ENCODE measurements around the gene UPK1A.

DNA sequence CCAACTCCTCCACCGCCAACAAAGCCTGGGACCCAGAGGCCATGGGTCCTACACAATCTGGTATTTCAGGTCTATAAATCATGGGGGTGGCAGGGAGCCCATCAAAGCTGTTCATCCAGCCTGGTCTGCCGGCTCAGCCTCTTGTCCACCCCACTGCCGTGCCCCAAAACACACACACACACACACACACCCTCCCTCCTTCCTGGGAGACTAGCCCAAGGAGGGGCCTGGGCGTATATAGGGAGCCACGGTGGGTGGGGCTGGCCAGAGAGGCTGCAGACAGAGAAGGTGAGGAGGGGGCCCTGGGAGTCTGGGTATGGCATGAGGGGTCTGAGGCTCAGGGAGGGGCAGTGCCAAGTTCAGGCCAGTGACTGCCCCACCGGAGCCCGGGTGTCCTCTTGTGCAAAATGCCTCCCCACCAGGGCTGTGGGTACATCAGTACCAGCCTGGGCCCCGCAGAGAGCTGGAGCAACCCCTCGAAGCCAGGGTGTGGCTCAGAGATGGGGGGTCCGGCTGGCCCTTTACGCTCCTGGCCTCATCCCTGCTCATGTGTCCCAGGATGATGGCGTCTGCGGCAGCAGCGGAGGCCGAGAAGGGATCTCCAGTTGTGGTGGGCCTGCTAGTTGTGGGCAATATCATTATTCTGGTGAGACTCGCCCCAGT is at the start of gene UPK1A:
- TF ChIP-seq, protein P1, sequence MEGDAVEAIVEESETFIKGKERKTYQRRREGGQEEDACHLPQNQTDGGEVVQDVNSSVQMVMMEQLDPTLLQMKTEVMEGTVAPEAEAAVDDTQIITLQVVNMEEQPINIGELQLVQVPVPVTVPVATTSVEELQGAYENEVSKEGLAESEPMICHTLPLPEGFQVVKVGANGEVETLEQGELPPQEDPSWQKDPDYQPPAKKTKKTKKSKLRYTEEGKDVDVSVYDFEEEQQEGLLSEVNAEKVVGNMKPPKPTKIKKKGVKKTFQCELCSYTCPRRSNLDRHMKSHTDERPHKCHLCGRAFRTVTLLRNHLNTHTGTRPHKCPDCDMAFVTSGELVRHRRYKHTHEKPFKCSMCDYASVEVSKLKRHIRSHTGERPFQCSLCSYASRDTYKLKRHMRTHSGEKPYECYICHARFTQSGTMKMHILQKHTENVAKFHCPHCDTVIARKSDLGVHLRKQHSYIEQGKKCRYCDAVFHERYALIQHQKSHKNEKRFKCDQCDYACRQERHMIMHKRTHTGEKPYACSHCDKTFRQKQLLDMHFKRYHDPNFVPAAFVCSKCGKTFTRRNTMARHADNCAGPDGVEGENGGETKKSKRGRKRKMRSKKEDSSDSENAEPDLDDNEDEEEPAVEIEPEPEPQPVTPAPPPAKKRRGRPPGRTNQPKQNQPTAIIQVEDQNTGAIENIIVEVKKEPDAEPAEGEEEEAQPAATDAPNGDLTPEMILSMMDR (IDR thresholded peaks at IDR 0.05; ENCODE audit: poor library complexity): no peak
- TF ChIP-seq EZH2 (IDR thresholded peaks at IDR 0.05; ENCODE audit: borderline replicate concordance): no peak
- no peak for TF ChIP-seq EZH2phosphoT487 (IDR thresholded peaks at IDR 0.05; ENCODE audit: low read depth, severe bottlenecking, unreplicated experiment)

Measured in hepatocyte (in vitro differentiated cells).